Vagina (tissue), 2 donors: ENCODE measurements around the gene PGAM1. TPM values are rescaled to one million over a fixed set of nuclear protein-coding genes. Genes with fewer than 3 reads are reported as not detected.
A peak's percentile ranks its signal among the peaks of the same experiment; 100 is the strongest.
"Not testable (repeated sequence)": the region's sequence is repeated elsewhere in the genome, so short reads cannot be mapped to it uniquely, and the experiment has no call there.

Experiments
- DNase-seq, 2 donors: peaks; one replicate each; pipeline ENCODE4 v3.0.0-alpha.2; 2017; ENCODE audit errors: extremely low spot score in 2 of 2
- H3K27ac ChIP-seq: fragments of 200-600 bp; sonication (generic); one replicate; pipeline ENCODE4 v1.5.1; 2019
- H3K27me3 ChIP-seq: fragments of 200-600 bp; sonication (generic); one replicate; pipeline ENCODE4 v1.5.1; 2019
- H3K36me3 ChIP-seq, 2 donors: fragments of 200-600 bp; sonication (generic); one replicate each; pipeline ENCODE4 v1.5.1; 2017 to 2019
- H3K4me1 ChIP-seq: fragments of 200-600 bp; sonication (generic); one replicate; pipeline ENCODE4 v1.5.1; 2019
- H3K4me3 ChIP-seq, 2 donors: fragments of 200-600 bp; sonication (generic); 1 replicate in 1 of 2; 2 replicates in 1 of 2; pipeline ENCODE4 v1.5.1; 2016 to 2019
- H3K9me3 ChIP-seq: fragments of 200-600 bp; sonication (generic); one replicate; pipeline ENCODE4 v1.5.1; 2019
- POLR2A ChIP-seq, 2 donors: fragments of 450-650 bp; IDR thresholded peaks; one replicate each; pipeline ENCODE4 v1.6.1; 2017; ENCODE audit warnings: antibody characterized with exemption in 2 of 2, mild to moderate bottlenecking in 2 of 2, moderate library complexity in 2 of 2
- POLR2AphosphoS5 ChIP-seq, 2 donors: sonication (generic); formaldehyde crosslinking; IDR thresholded peaks; one replicate each; pipeline ENCODE4 v1.9.0; 2017; ENCODE audit warnings: antibody characterized with exemption in 2 of 2, mild to moderate bottlenecking in 2 of 2, low read depth in 1 of 2; ENCODE audit not compliant: insufficient read depth in 1 of 2
- intact Hi-C: fragments of 100-400 bp; cut with DNase I; formaldehyde crosslinking; loops from one replicate; pipeline ENCODE4 v1.15.1; 2023
- total RNA-seq: library from RNA; depleted of rRNA; stranded (reverse); fragments of >200 nt; gene quantifications from one replicate; pipeline ENCODE4 v1.2.3, GENCODE V29; 2016
- TF ChIP-seq, protein P1 (sequence below), 3 experiments: fragments of 450-650 bp in 2 of 3; fragments of 200-600 bp in 1 of 3; sonication (generic) in 1 of 3; IDR thresholded peaks; one replicate each; pipeline ENCODE4 v1.5.1; 2017 to 2019; ENCODE audit warnings: antibody characterized with exemption in 3 of 3, mild to moderate bottlenecking in 2 of 3, moderate library complexity in 2 of 3

The PGAM1 gene
- total RNA-seq, 1 donor from 2014 or later, result 224 TPM

DNA sequence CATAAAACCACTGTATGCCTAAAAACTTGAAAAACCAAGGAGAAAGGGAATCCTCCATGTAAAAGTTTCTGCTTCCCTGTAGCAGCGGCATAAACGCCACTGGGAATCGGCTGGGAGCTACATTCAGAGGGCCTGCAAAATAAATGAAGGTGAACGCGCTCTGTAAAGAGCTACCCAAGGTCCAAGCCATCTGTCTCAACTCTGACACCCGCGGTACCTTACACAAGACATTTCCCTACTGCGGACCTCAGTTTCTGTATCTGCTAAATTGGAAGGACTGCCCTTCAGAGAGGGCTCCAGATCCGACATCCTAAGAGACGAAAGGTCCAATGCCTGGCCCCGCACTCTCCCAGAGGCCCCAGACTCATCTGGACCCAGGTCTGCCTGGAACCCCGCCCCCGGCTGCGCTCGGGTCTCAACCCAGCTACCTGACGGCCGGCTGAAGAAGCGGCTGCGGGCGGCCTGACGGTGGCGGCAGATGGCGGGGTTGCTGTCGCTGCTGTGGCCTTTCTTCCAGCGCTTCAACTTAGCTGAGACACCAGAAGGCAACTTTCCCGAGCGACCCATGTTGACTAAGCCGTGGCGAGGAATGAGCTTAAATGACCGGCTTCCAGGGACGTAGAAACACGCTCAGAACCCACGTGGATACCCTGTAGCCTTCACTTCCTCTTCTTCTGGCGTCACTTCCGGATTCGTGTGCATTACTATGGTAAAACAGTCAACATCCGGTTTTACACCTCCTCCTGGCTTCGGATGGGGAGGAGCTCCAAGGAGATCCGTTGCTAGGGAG lies 25.1 kb upstream of the PGAM1 start, which contains the start of gene RRP12:
Gene RRP12 (minus strand): TSS at position 676 of the 790 bp plus-strand sequence. CDS start 109 bp downstream, at position 567.
- intact Hi-C loops, result no loop called here
- Histone ChIP-seq H3K9me3 (no peaks in the 10 kb centered on the region), H3K4me1 (peaks cover 14% of the 10 kb centered on the region), H3K27ac (peak within 1 kb of the TSS; percentile 51), H3K36me3 (peaks cover 0 to 17% of the 10 kb centered on the region in 2 donors), H3K4me3 (peak within 1 kb of the TSS; percentile 78 to 88), H3K27me3 (no peaks in the 10 kb centered on the region)
- TF ChIP-seq, protein P1, sequence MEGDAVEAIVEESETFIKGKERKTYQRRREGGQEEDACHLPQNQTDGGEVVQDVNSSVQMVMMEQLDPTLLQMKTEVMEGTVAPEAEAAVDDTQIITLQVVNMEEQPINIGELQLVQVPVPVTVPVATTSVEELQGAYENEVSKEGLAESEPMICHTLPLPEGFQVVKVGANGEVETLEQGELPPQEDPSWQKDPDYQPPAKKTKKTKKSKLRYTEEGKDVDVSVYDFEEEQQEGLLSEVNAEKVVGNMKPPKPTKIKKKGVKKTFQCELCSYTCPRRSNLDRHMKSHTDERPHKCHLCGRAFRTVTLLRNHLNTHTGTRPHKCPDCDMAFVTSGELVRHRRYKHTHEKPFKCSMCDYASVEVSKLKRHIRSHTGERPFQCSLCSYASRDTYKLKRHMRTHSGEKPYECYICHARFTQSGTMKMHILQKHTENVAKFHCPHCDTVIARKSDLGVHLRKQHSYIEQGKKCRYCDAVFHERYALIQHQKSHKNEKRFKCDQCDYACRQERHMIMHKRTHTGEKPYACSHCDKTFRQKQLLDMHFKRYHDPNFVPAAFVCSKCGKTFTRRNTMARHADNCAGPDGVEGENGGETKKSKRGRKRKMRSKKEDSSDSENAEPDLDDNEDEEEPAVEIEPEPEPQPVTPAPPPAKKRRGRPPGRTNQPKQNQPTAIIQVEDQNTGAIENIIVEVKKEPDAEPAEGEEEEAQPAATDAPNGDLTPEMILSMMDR (IDR thresholded peaks at IDR 0.05), result no peak
- TF ChIP-seq POLR2A (IDR thresholded peaks at IDR 0.05) (no peak), POLR2AphosphoS5 (IDR thresholded peaks at IDR 0.05; ENCODE audit: insufficient read depth in 1 of 2, low read depth in 1 of 2) (peak; percentile 57 to 91)
- DNase-seq, result peak in 1 of 2 donors; percentile 95

DNA sequence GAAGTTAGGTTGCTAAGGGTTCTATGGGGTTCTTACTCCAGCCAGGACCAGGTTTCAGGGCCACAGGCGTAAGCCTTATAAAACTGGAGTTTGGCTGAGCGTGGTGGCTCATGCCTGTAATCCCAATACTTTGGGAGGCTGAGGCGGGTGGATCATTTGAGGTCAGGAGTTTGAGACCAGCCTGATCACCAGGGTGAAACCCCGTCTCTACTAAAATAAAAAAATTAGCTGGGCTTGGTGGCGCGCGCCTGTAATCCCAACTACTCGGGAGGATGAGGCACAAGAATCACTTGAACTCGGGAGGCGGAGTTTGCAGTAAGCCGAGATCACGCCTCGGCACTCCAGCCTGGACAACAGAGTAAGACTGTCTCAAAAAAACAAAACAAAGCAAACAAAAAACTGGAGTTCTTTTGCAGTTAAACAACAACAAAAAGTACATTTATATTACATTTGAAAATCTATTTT lies 24.5 kb upstream of the PGAM1 start:
- Histone ChIP-seq H3K9me3 (no peaks in the 10 kb centered on the region), H3K4me1 (peaks cover 15% of the 10 kb centered on the region), H3K27me3 (no peaks in the 10 kb centered on the region), H3K36me3 (peaks cover 0 to 11% of the 10 kb centered on the region in 2 donors), H3K27ac (no peak overlapping the region), H3K4me3 (peak overlapping the region; percentile 78 to 88)
- TF ChIP-seq POLR2A (IDR thresholded peaks at IDR 0.05), result no peak
- TF ChIP-seq, protein P1 (IDR thresholded peaks at IDR 0.05), result no peak
- TF ChIP-seq POLR2AphosphoS5 (IDR thresholded peaks at IDR 0.05; ENCODE audit: insufficient read depth in 1 of 2, low read depth in 1 of 2), result no peak
- DNase-seq, result no peak
- intact Hi-C loops, result no loop called here

DNA sequence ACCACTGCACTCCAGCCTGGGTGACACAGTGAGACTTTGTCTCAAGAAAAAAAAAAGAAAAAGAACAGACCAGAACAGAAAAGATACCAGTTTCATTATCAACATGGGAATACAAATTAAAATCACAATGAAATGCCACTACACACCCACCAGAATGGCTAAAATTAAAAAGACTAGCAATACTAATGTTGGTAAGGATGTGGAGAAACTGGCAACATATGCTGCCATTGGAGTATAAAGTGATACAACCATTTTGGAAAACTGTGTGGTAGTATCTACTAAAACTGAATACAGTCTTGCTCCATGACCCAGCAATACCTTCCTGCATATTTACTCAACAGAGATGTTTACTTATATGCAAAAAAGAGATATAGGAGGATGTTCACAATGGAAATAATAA lies 21.9 kb upstream of the PGAM1 start:
- Histone ChIP-seq H3K36me3 (no peaks in the 10 kb centered on the region), H3K27me3 (no peaks in the 10 kb centered on the region), H3K27ac (no peak overlapping the region), H3K4me1 (peaks cover 33% of the 10 kb centered on the region), H3K9me3 (no peaks in the 10 kb centered on the region), H3K4me3 (no peak overlapping the region)
- intact Hi-C loops, result no loop called here
- DNase-seq, result no peak
- TF ChIP-seq POLR2A (IDR thresholded peaks at IDR 0.05), result no peak
- TF ChIP-seq, protein P1 (IDR thresholded peaks at IDR 0.05), result no peak
- no peak for TF ChIP-seq POLR2AphosphoS5 (IDR thresholded peaks at IDR 0.05; ENCODE audit: insufficient read depth in 1 of 2, low read depth in 1 of 2)

DNA sequence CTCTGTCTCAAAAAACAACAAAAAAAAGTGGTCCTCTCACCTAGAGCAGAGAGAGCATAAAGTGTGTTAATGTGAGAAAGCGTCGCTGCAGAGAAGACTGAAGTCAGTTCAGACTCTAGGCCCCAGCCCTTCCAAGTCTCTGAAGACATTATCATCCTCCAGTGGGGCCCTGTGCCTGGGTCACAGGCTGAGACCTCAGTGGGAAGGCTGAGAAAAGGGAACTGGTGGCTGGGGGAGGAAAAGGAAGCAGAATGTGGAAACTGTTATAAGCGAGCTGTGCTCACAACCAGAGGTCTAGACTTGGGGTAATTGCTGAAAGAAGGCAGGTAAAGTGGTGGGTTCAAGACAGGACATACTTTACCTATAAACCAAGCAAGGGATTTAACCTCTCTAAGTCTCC lies 19.9 kb upstream of the PGAM1 start:
- DNase-seq, result no peak
- TF ChIP-seq, protein P1 (IDR thresholded peaks at IDR 0.05), result no peak
- TF ChIP-seq POLR2A (IDR thresholded peaks at IDR 0.05), result no peak
- no peak for TF ChIP-seq POLR2AphosphoS5 (IDR thresholded peaks at IDR 0.05; ENCODE audit: insufficient read depth in 1 of 2, low read depth in 1 of 2)
- Histone ChIP-seq H3K9me3 (no peaks in the 10 kb centered on the region), H3K27me3 (no peaks in the 10 kb centered on the region), H3K27ac (no peak overlapping the region), H3K4me1 (peaks cover 19% of the 10 kb centered on the region), H3K4me3 (no peak overlapping the region), H3K36me3 (no peaks in the 10 kb centered on the region)
- intact Hi-C loops, result no loop called here

DNA sequence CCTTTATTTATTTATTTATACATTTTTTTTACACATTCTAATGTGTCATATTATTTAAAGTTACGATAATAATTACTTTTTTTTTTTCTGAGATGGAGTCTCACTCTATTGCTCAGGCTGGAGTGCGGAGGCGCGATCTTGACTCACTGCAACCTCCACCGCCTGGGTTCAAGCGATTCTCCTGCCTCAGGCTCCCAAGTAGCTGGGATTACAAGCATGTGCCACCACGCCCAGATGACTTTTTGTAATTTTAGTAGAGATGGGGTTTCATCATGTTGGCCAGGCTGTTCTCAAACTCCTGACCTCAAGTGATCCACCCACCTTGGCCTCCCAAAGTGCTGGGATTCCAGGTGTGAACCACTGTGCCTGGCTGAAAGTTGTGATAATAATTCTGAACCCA lies 19.5 kb upstream of the PGAM1 start:
- intact Hi-C loops, H3K9me3 ChIP-seq, H3K4me3 ChIP-seq, H3K27me3 ChIP-seq, H3K36me3 ChIP-seq, DNase-seq: not testable (repeated sequence)
- H3K27ac ChIP-seq, result peak overlapping the region; percentile 18
- H3K4me1 ChIP-seq, result peaks cover 19% of the 10 kb centered on the region
